Breast epithelium (tissue), 3 donors: ENCODE data around the gene DUSP8.

Experiments used
- CTCF ChIP-seq, 3 donors: fragments of 450-650 bp; IDR thresholded peaks; one replicate each; pipeline ENCODE4 v1.5.1; 2016 to 2017; ENCODE audit warnings: antibody characterized with exemption in 3 of 3, mild to moderate bottlenecking in 3 of 3, moderate library complexity in 3 of 3
- POLR2A ChIP-seq: fragments of 450-650 bp; IDR thresholded peaks from one replicate; pipeline ENCODE4 v1.6.1; 2016; ENCODE audit warnings: antibody characterized with exemption, mild to moderate bottlenecking, moderate library complexity
- POLR2AphosphoS5 ChIP-seq, 3 donors: sonication (generic); formaldehyde crosslinking; IDR thresholded peaks; one replicate each; pipeline ENCODE4 v1.6.1; 2017; ENCODE audit warnings: antibody characterized with exemption in 3 of 3

DNA sequence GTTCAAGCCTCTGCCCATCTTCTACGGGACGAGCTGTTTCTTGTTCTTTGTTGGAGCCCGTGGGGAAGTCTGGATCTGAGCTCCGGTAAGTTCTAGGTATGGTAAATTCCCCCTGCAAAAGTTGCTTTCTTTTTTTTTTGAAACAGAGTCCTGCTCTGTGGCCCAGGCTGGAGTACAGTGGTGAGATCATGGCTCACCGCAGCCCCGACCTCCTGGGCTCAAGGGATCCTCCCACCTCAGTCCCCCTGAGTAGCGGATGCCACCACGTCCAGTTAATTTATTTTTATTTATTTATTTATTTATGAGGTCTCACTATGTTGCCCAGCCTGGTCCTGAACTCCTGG, 50.0 kb downstream of the DUSP8 start:
- TF ChIP-seq POLR2A (no peak), CTCF (IDR thresholded peaks at IDR 0.05) (no peak), POLR2AphosphoS5 (IDR thresholded peaks at IDR 0.05) (no peak)
